H1 (cell line): ENCODE measurements around the gene MFNG. TPM values are rescaled to one million over a fixed set of nuclear protein-coding genes. Genes with fewer than 3 reads are reported as not detected.

Experiments
- CTCF ChIA-PET: fragments of 300-600 bp; sonication (Branson Sonifier 250); formaldehyde crosslinking; loops from one replicate; lab custom pipeline; 2021; ENCODE audit not compliant: partially characterized antibody; lab: Charles Lee
- POLR2A ChIA-PET: fragments of 300-600 bp; sonication (Branson Sonifier 250); formaldehyde crosslinking; loops from one replicate; lab custom pipeline; 2021; ENCODE audit warnings: inconsistent platforms; ENCODE audit not compliant: partially characterized antibody; lab: Charles Lee
- DNase-seq, 2 experiments: peaks; one replicate each; pipeline versions ENCODE4 v3.0.0 to v3.0.0-alpha.2; 2010 to 2022; ENCODE audit warnings: low spot score in 2 of 2, low read depth in 1 of 2, mixed read lengths in 1 of 2
- FAIRE-seq: peaks from 2 replicates; lab custom pipeline; 2011; peaks lifted over from hg19 to GRCh38; lab: Jason Lieb, UNC
- H2AFZ ChIP-seq: 2 replicates; pipeline ENCODE4 v1.8.1; 2012; ENCODE audit warnings: low read length, inconsistent platforms
- H2AK5ac ChIP-seq: 2 replicates; pipeline ENCODE4 v1.6.1; 2013; ENCODE audit warnings: low read depth, low read length
- H2BK120ac ChIP-seq: replicated peaks from 2 replicates; pipeline ENCODE3; 2013; ENCODE audit warnings: low read depth, low read length, inconsistent platforms
- H2BK12ac ChIP-seq: 2 replicates; pipeline ENCODE4 v1.6.1; 2013; ENCODE audit warnings: low read depth, low read length
- H2BK15ac ChIP-seq: 2 replicates; pipeline ENCODE4 v1.6.1; 2013; ENCODE audit warnings: low read length
- H2BK20ac ChIP-seq: 2 replicates; pipeline ENCODE4 v1.6.1; 2013; ENCODE audit warnings: low read length
- H2BK5ac ChIP-seq: 2 replicates; pipeline ENCODE4 v1.6.1; 2013; ENCODE audit warnings: low read depth, low read length
- H3K14ac ChIP-seq: 2 replicates; pipeline ENCODE4 v1.6.1; 2013; ENCODE audit warnings: inconsistent platforms; ENCODE audit not compliant: insufficient read length
- H3K18ac ChIP-seq: 2 replicates; pipeline ENCODE4 v1.6.1; 2013; ENCODE audit warnings: low read length; ENCODE audit errors: extremely low read depth
- H3K23ac ChIP-seq: 2 replicates; pipeline ENCODE4 v1.6.1; 2013; ENCODE audit warnings: inconsistent platforms; ENCODE audit not compliant: insufficient read length
- H3K23me2 ChIP-seq: 2 replicates; pipeline ENCODE4 v1.6.1; 2013; ENCODE audit warnings: low read depth, low read length
- H3K27ac ChIP-seq: 2 replicates; pipeline ENCODE4 v1.6.1; 2011; ENCODE audit warnings: low read depth, low read length, inconsistent platforms
- H3K27me3 ChIP-seq, 4 experiments: replicated peaks in 1 of 4; 1 replicate in 1 of 4; 2 replicates in 3 of 4; pipeline versions ENCODE4 v1.6.1 to v1.8.1; 2011 to 2013; ENCODE audit warnings: low read length in 3 of 4, mild to moderate bottlenecking in 3 of 4, inconsistent platforms in 2 of 4, mixed read lengths in 2 of 4, moderate library complexity in 1 of 4; ENCODE audit not compliant: control insufficient read depth in 3 of 4, insufficient read depth in 3 of 4; ENCODE audit errors: extremely low read depth in 1 of 4
- H3K36me3 ChIP-seq, 4 experiments: 2 replicates each; pipeline versions ENCODE4 v1.6.1 to v1.8.1; 2011 to 2013; ENCODE audit warnings: mild to moderate bottlenecking in 4 of 4, low read length in 3 of 4, moderate library complexity in 2 of 4, control low read depth in 1 of 4, inconsistent platforms in 1 of 4; ENCODE audit not compliant: insufficient read depth in 4 of 4, control insufficient read depth in 2 of 4
- H3K4ac ChIP-seq: replicated peaks from 2 replicates; pipeline ENCODE3; 2013; ENCODE audit warnings: low read length, low read depth, mixed read lengths, inconsistent platforms; ENCODE audit not compliant: insufficient read length
- H3K4me1 ChIP-seq, 4 experiments: replicated peaks in 1 of 4; 1 replicate in 1 of 4; 2 replicates in 3 of 4; pipeline versions ENCODE4 v1.6.1 to v1.8.1; 2011 to 2013; ENCODE audit warnings: low read length in 3 of 4, inconsistent platforms in 2 of 4, mixed read lengths in 1 of 4; ENCODE audit not compliant: insufficient read depth in 4 of 4, control insufficient read depth in 3 of 4
- H3K4me2 ChIP-seq, 2 experiments: 2 replicates each; pipeline versions ENCODE4 v1.6.1 to v1.8.1; 2011 to 2013; ENCODE audit warnings: low read depth in 2 of 2, low read length in 2 of 2, control low read depth in 1 of 2, inconsistent platforms in 1 of 2, mild to moderate bottlenecking in 1 of 2; ENCODE audit not compliant: insufficient read depth in 1 of 2
- H3K4me3 ChIP-seq, 4 experiments: fragments of 200-600, 300-600 bp in 1 of 4; sonication (generic), shearing (Covaris generic), sonication (Bioruptor Twin) in 1 of 4; 2 replicates each; pipeline versions ENCODE4 v1.5.1 to v1.8.1; 2011 to 2016; ENCODE audit warnings: low read length in 4 of 4, low read depth in 3 of 4, control low read depth in 2 of 4, inconsistent platforms in 2 of 4, mild to moderate bottlenecking in 2 of 4, mixed read lengths in 1 of 4, moderate library complexity in 1 of 4; ENCODE audit not compliant: insufficient read depth in 2 of 4; ENCODE audit errors: extremely low read depth in 1 of 4
- H3K56ac ChIP-seq: replicated peaks from 2 replicates; pipeline ENCODE3; 2013; ENCODE audit warnings: low read depth, mild to moderate bottlenecking, mixed read lengths, low read length, inconsistent platforms; ENCODE audit not compliant: insufficient read length
- H3K79me1 ChIP-seq: 2 replicates; pipeline ENCODE4 v1.6.1; 2013; ENCODE audit warnings: low read depth, low read length, control low read depth
- H3K79me2 ChIP-seq, 2 experiments: 2 replicates each; pipeline versions ENCODE4 v1.6.1 to v1.8.1; 2012 to 2013; ENCODE audit warnings: low read length in 2 of 2, mild to moderate bottlenecking in 2 of 2, inconsistent platforms in 1 of 2; ENCODE audit not compliant: insufficient read depth in 2 of 2, control insufficient read depth in 1 of 2
- H3K9ac ChIP-seq, 4 experiments: replicated peaks in 1 of 4; 1 replicate in 1 of 4; 2 replicates in 3 of 4; pipeline versions ENCODE4 v1.6.1 to v1.8.1; 2011 to 2013; ENCODE audit warnings: low read depth in 3 of 4, low read length in 3 of 4, control low read depth in 2 of 4, mild to moderate bottlenecking in 2 of 4, moderate library complexity in 2 of 4, inconsistent platforms in 1 of 4; ENCODE audit errors: extremely low read depth in 1 of 4
- H3K9me3 ChIP-seq, 2 experiments: 2 replicates each; pipeline versions ENCODE4 v1.6.1 to v1.8.1; 2012 to 2013; ENCODE audit warnings: mild to moderate bottlenecking in 2 of 2, moderate library complexity in 2 of 2, control low read depth in 1 of 2, inconsistent platforms in 1 of 2, low read depth in 1 of 2, low read length in 1 of 2, mixed read lengths in 1 of 2; ENCODE audit not compliant: insufficient read depth in 2 of 2
- H4K20me1 ChIP-seq, 2 experiments: replicated peaks in 1 of 2; 2 replicates each; pipeline versions ENCODE3 to v1.8.1; 2011 to 2013; ENCODE audit warnings: inconsistent platforms in 2 of 2, low read length in 2 of 2, mild to moderate bottlenecking in 1 of 2; ENCODE audit not compliant: insufficient read depth in 2 of 2, control insufficient read depth in 1 of 2
- H4K5ac ChIP-seq: 2 replicates; pipeline ENCODE4 v1.6.1; 2013; ENCODE audit warnings: low read length, low read depth, mixed read lengths, inconsistent platforms; ENCODE audit not compliant: insufficient read length
- H4K8ac ChIP-seq: 2 replicates; pipeline ENCODE4 v1.8.0; 2013; ENCODE audit warnings: mild to moderate bottlenecking, moderate library complexity, low read length, inconsistent platforms; ENCODE audit not compliant: insufficient read depth; ENCODE audit errors: extremely low read depth
- H4K91ac ChIP-seq: replicated peaks from 2 replicates; pipeline ENCODE3; 2013; ENCODE audit warnings: low read length, mixed read lengths, inconsistent platforms; ENCODE audit not compliant: insufficient read length
- EZH2 ChIP-seq: fragments of 200-600 bp; sonication (generic); IDR thresholded peaks from 2 replicates; pipeline ENCODE4 v1.7.1; 2012; ENCODE audit warnings: low read depth, mild to moderate bottlenecking, moderate library complexity, low read length, inconsistent platforms; ENCODE audit not compliant: severe bottlenecking
- USF2 ChIP-seq: IDR thresholded peaks from 2 replicates; pipeline ENCODE4 v1.6.1; 2011; ENCODE audit warnings: low read length, improper control_type of control experiment
- WGBS, 2 experiments: shearing (Covaris generic) in 1 of 2; methylation state at CpG; one replicate each; pipeline versions ENCODE4 v1.1.6 to v1.1.7; 2013 to 2015; ENCODE audit warnings: low lambda C conversion rate in 2 of 2, mixed read lengths in 2 of 2, inconsistent platforms in 1 of 2, low coverage in 1 of 2, missing lambda C conversion rate in 1 of 2; ENCODE audit not compliant: insufficient replicate concordance in 2 of 2, insufficient coverage in 1 of 2, insufficient read length in 1 of 2; ENCODE audit errors: extremely low coverage in 1 of 2, missing lambda C conversion rate in 1 of 2; 5-methylcytosine and 5-hydroxymethylcytosine counted together
- polyA plus RNA-seq, 7 experiments: library from polyadenylated mRNA; depleted of rRNA in 3 of 7; stranded (reverse) in 5 of 7; unstranded in 2 of 7; fragments of >200 nt in 5 of 7; fragments of 200-250 nt in 2 of 7; gene quantifications; 1 replicate in 5 of 7; 2 replicates in 1 of 7; 4 replicates in 1 of 7; pipeline versions ENCODE4 v1.2.1 to v1.2.3, GENCODE V29; 2011 to 2013; ENCODE audit warnings: missing spikeins in 2 of 7, mixed read lengths in 2 of 7
- total RNA-seq: library from RNA; stranded (reverse); fragmentation: NEBNext Ultra II Directional; extraction: Animal tissue kit (Norgen Biotek cat#: 25700); gene quantifications from 2 replicates; pipeline ENCODE4 v1.2.1, GENCODE V29; 2021

The MFNG gene
- total and polyA plus RNA-seq, 2 of the 8 experiments (the other 6 are each of a cell fraction or from before 2014, with no cell fraction given) = 1.7 to 5.5 TPM

GRCh38 chr22:37435970-37436603 is 50.1 kb downstream of the MFNG start:
- Histone ChIP-seq H3K23me2 (no peaks in the 10 kb centered on the region), H3K4ac (no peak overlapping the region), H3K4me3 (no peak overlapping the region), H3K9me3 (peaks cover 2 to 4% of the 10 kb centered on the region in 2 experiments; a peak in 1 of 4 replicates), H3K4me2 (no peak overlapping the region), H2BK15ac (no peak overlapping the region), H3K23ac (no peak overlapping the region), H2BK120ac (no peak overlapping the region), H4K5ac (no peak overlapping the region), H3K4me1 (peaks cover 0 to 7% (median 2%) of the 10 kb centered on the region in 4 experiments; a peak in 2 of 7 replicates), H2BK20ac (no peak overlapping the region), H2BK5ac (no peak overlapping the region), H3K18ac (no peak overlapping the region), H3K9ac (no peak overlapping the region), H3K14ac (no peak overlapping the region), H4K20me1 (no peaks in the 10 kb centered on the region), H3K56ac (no peak overlapping the region), H2AFZ (peak overlapping the region; percentile 72; the same call in 1 of the 2 replicates), H2AK5ac (no peak overlapping the region), H3K36me3 (no peaks in the 10 kb centered on the region), H4K8ac (peak overlapping the region; percentile 45), H3K79me1 (no peaks in the 10 kb centered on the region), H3K27me3 (no peaks in the 10 kb centered on the region), H4K91ac (no peak overlapping the region), H3K79me2 (no peaks in the 10 kb centered on the region), H2BK12ac (no peak overlapping the region), H3K27ac (no peak overlapping the region)
- POLR2A ChIA-PET = no interaction called here
- CTCF ChIA-PET = interaction anchor here (1.0 to 1.4 kb wide), 3 partner anchors 13 to 177 kb away, joined by 3 to 4 read pairs (median 3); no protein-coding TSS in a partner anchor
- TF ChIP-seq EZH2 (no peak), USF2 (peak; percentile 63)
- FAIRE-seq (no peak), DNase-seq (no peak)
- WGBS, 2 experiments = 87% methylated on average over 5 of the region's 5 CpGs; no CpG with 5 or more reads in 1 of the 2 experiments
